ENCODE data around the gene ZBTB4.

DNA sequence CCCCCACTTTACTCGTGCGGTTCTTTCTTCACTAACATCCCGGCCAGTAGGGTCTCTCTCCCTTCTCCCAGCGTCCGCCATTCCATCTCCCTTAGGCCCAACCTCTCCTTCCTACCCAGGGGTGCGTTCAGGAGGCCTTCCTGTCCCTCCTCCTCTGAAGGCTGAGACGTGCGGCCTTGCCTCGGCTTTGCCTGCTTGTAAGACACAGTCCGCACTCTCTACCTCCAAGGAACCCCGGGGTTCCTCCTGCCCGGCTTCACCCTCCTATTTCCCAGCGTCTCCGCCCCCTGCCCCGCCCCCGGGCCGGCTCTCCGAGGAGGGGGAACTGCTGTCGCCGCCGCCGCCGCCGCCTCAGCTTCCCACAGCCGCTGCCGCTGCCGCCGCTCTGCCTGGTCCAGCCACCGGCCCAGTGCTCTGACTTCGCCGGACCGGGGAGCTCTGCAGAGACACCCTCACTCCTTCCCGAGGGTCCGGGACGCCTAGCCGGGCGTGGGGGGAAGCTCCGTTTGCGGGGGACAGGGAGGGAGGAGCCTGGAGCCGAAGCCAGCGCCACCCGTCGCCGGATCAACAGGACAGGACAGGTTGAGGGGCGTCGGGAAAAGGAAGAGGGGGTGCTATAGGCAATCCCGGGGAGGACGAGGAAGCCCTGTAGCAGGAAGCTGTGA lies 41.3 kb downstream of the ZBTB4 start:
- TF ChIP-seq, protein P1, sequence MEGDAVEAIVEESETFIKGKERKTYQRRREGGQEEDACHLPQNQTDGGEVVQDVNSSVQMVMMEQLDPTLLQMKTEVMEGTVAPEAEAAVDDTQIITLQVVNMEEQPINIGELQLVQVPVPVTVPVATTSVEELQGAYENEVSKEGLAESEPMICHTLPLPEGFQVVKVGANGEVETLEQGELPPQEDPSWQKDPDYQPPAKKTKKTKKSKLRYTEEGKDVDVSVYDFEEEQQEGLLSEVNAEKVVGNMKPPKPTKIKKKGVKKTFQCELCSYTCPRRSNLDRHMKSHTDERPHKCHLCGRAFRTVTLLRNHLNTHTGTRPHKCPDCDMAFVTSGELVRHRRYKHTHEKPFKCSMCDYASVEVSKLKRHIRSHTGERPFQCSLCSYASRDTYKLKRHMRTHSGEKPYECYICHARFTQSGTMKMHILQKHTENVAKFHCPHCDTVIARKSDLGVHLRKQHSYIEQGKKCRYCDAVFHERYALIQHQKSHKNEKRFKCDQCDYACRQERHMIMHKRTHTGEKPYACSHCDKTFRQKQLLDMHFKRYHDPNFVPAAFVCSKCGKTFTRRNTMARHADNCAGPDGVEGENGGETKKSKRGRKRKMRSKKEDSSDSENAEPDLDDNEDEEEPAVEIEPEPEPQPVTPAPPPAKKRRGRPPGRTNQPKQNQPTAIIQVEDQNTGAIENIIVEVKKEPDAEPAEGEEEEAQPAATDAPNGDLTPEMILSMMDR (IDR thresholded peaks at IDR 0.05): no peak
- TF ChIP-seq POLR2A (IDR thresholded peaks at IDR 0.05): no peak
- TF ChIP-seq EP300 (IDR thresholded peaks at IDR 0.05): no peak

Data from tibial nerve (tissue), 4 donors.